ENCODE measurements around the gene ADAMTS16. TPM values are rescaled to one million over a fixed set of nuclear protein-coding genes. Genes with fewer than 3 reads are reported as not detected.

The ADAMTS16 gene
- total and polyA plus RNA-seq, 5 experiments from 2014 or later, result not detected

- POLR2A ChIA-PET, result no interaction called here
Observed at GRCh38 chr5:5149154-5149553, 9.0 kb downstream of the ADAMTS16 start.

GRCh38 chr5:5150667-5151066 lies 10.5 kb downstream of the ADAMTS16 start:
- Mint-ChIP-seq H3K9me3 (peaks cover 0 to 8% (median 3%) of the 10 kb centered on the region in 9 donors), H3K4me3 (no peak overlapping the region), H3K27ac (no peak overlapping the region), H3K4me1 (peaks cover 0 to 9% (median 1%) of the 10 kb centered on the region in 4 donors), H3K27me3 (peaks cover 0 to 9% (median 2%) of the 10 kb centered on the region in 5 donors), H3K36me3 (peaks cover 0 to 4% (median 0%) of the 10 kb centered on the region in 3 donors)
- ATAC-seq (no peak), DNase-seq (no peak)
- POLR2A ChIA-PET, result no interaction called here

More at GRCh38 chr5:5149154-5149553, 9.0 kb downstream of the ADAMTS16 start:
- peaks cover 0 to 4% (median 0%) of the 10 kb centered on the region in 3 donors for H3K36me3 Mint-ChIP-seq
- ATAC-seq (no peak), DNase-seq (no peak)
- no peak overlapping the region for H3K4me3 Mint-ChIP-seq
- no peak overlapping the region for H3K27ac Mint-ChIP-seq
- no peaks in the 10 kb centered on the region for H3K4me1 Mint-ChIP-seq
- H3K9me3 Mint-ChIP-seq, result peaks cover 0 to 5% (median 3%) of the 10 kb centered on the region in 9 donors
- peaks cover 0 to 9% (median 2%) of the 10 kb centered on the region in 5 donors for H3K27me3 Mint-ChIP-seq

- Mint-ChIP-seq H3K27ac (no peak overlapping the region), H3K4me1 (peaks cover 0 to 13% (median 3%) of the 10 kb centered on the region in 4 donors), H3K4me3 (no peak overlapping the region), H3K27me3 (peaks cover 0 to 9% (median 0%) of the 10 kb centered on the region in 5 donors), H3K9me3 (peaks cover 0 to 12% (median 3%) of the 10 kb centered on the region in 9 donors), H3K36me3 (peaks cover 0 to 4% (median 0%) of the 10 kb centered on the region in 3 donors)
- ATAC-seq, result no peak
- DNase-seq, result no peak
- POLR2A ChIA-PET, result no interaction called here
Observed at GRCh38 chr5:5154733-5155132, 14.6 kb downstream of the ADAMTS16 start.

DNA sequence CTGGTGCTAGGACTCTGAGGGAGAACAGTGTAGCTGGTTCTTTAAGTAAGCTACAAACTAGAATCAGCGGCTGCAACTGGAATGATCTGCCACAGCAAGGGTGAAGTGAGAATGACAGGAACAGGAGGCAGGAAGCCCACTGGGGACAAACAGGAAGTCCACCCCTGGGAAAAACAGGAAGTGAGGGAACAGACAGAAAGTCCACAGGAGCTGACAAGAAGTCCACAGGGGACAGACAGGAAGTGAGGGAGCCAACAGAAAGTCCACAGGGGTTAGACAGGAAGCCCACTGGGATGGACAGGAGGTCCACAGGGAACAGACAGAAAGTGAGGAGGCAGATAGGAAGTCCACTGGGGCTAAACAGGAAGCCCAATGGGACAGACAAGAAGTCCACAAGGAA lies 15.5 kb downstream of the ADAMTS16 start:
- Mint-ChIP-seq H3K4me3 (no peak overlapping the region), H3K36me3 (peaks cover 0 to 4% (median 0%) of the 10 kb centered on the region in 3 donors), H3K4me1 (peaks cover 0 to 13% (median 3%) of the 10 kb centered on the region in 4 donors), H3K27me3 (peaks cover 0 to 9% (median 0%) of the 10 kb centered on the region in 5 donors), H3K9me3 (peaks cover 0 to 12% (median 3%) of the 10 kb centered on the region in 9 donors), H3K27ac (no peak overlapping the region)
- no peak for DNase-seq
- POLR2A ChIA-PET, result no interaction called here
- ATAC-seq, result no peak

GRCh38 chr5:5156471-5157082 lies 16.4 kb downstream of the ADAMTS16 start:
- Mint-ChIP-seq H3K4me1 (peaks cover 0 to 13% (median 3%) of the 10 kb centered on the region in 4 donors), H3K27ac (no peak overlapping the region), H3K36me3 (no peaks in the 10 kb centered on the region), H3K9me3 (peaks cover 0 to 12% (median 0%) of the 10 kb centered on the region in 9 donors), H3K4me3 (no peak overlapping the region), H3K27me3 (peaks cover 0 to 9% (median 0%) of the 10 kb centered on the region in 5 donors)
- POLR2A ChIA-PET, result no interaction called here
- no peak for DNase-seq
- ATAC-seq, result no peak

GRCh38 chr5:5158472-5158895 lies 18.4 kb downstream of the ADAMTS16 start:
- peaks cover 0 to 10% (median 0%) of the 10 kb centered on the region in 9 donors for H3K9me3 Mint-ChIP-seq
- no peak for DNase-seq
- POLR2A ChIA-PET, result no interaction called here
- H3K27ac Mint-ChIP-seq, result no peak overlapping the region
- peaks cover 0 to 13% (median under 1%) of the 10 kb centered on the region in 5 donors for H3K27me3 Mint-ChIP-seq
- no peaks in the 10 kb centered on the region for H3K36me3 Mint-ChIP-seq
- ATAC-seq, result no peak
- H3K4me1 Mint-ChIP-seq, result peaks cover 0 to 13% (median 3%) of the 10 kb centered on the region in 4 donors
- no peak overlapping the region for H3K4me3 Mint-ChIP-seq

GRCh38 chr5:5159282-5160103 lies 19.4 kb downstream of the ADAMTS16 start:
- H3K27ac Mint-ChIP-seq, result no peak overlapping the region
- no peak for DNase-seq
- peaks cover 0 to 10% (median 0%) of the 10 kb centered on the region in 9 donors for H3K9me3 Mint-ChIP-seq
- POLR2A ChIA-PET, result no interaction called here
- H3K27me3 Mint-ChIP-seq, result peaks cover 0 to 9% (median 1%) of the 10 kb centered on the region in 5 donors
- peaks cover 0 to 13% (median 3%) of the 10 kb centered on the region in 4 donors for H3K4me1 Mint-ChIP-seq
- ATAC-seq, result no peak
- no peaks in the 10 kb centered on the region for H3K36me3 Mint-ChIP-seq
- no peak overlapping the region for H3K4me3 Mint-ChIP-seq

GRCh38 chr5:5164163-5164562 lies 24.0 kb downstream of the ADAMTS16 start:
- POLR2A ChIA-PET, result no interaction called here
- DNase-seq (no peak), ATAC-seq (no peak)
- Mint-ChIP-seq H3K4me1 (no peaks in the 10 kb centered on the region), H3K27ac (no peak overlapping the region), H3K9me3 (no peaks in the 10 kb centered on the region), H3K36me3 (no peaks in the 10 kb centered on the region), H3K27me3 (peaks cover 0 to 10% (median 3%) of the 10 kb centered on the region in 5 donors), H3K4me3 (no peak overlapping the region)

- no peak for ATAC-seq
- no peak overlapping the region for H3K27ac Mint-ChIP-seq
Observed at GRCh38 chr5:5165541-5166002, 25.4 kb downstream of the ADAMTS16 start.

GRCh38 chr5:5169466-5169865 lies 29.3 kb downstream of the ADAMTS16 start:
- no peaks in the 10 kb centered on the region for H3K36me3 Mint-ChIP-seq
- ATAC-seq (no peak), DNase-seq (no peak)
- H3K27me3 Mint-ChIP-seq, result peaks cover 0 to 13% (median 6%) of the 10 kb centered on the region in 5 donors
- no peaks in the 10 kb centered on the region for H3K4me1 Mint-ChIP-seq
- POLR2A ChIA-PET, result no interaction called here
- H3K9me3 Mint-ChIP-seq, result peaks cover 0 to 9% (median 2%) of the 10 kb centered on the region in 9 donors
- no peak overlapping the region for H3K4me3 Mint-ChIP-seq
- H3K27ac Mint-ChIP-seq, result no peak overlapping the region

More at GRCh38 chr5:5165541-5166002, 25.4 kb downstream of the ADAMTS16 start:
- Mint-ChIP-seq H3K9me3 (peaks cover 0 to 3% (median 0%) of the 10 kb centered on the region in 9 donors), H3K4me1 (no peaks in the 10 kb centered on the region), H3K27me3 (peaks cover 0 to 10% (median 3%) of the 10 kb centered on the region in 5 donors), H3K4me3 (no peak overlapping the region), H3K36me3 (no peaks in the 10 kb centered on the region)
- no peak for DNase-seq
- POLR2A ChIA-PET, result no interaction called here

DNA sequence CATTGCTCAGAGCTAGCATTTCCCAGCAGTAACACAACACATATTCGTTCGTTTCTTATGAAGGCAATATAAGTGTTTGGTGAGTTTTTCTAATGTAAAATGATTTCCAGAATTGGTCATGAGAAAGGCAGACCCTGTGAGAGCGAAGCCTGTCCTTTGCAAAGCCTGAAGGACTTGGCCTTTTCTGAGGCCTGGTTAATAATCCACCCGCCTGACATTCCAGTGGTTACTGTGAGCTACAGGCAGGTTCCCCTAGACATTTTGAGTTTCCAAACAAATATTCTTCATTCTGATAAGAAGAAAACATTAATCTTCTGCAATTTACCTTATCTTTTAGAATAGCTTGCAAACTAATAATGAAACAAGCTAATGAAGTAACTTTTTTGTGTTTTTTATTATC lies 38.0 kb downstream of the ADAMTS16 start:
- Mint-ChIP-seq H3K36me3 (no peaks in the 10 kb centered on the region), H3K9me3 (peaks cover 0 to 10% (median 3%) of the 10 kb centered on the region in 9 donors), H3K4me3 (no peak overlapping the region), H3K4me1 (peaks cover 0 to 6% (median 4%) of the 10 kb centered on the region in 4 donors), H3K27me3 (peaks cover 5 to 59% (median 30%) of the 10 kb centered on the region in 5 donors), H3K27ac (no peak overlapping the region)
- POLR2A ChIA-PET, result no interaction called here
- ATAC-seq (no peak), DNase-seq (no peak)

GRCh38 chr5:5178580-5178979 lies 38.5 kb downstream of the ADAMTS16 start:
- no peaks in the 10 kb centered on the region for H3K36me3 Mint-ChIP-seq
- H3K9me3 Mint-ChIP-seq, result peaks cover 0 to 10% (median 3%) of the 10 kb centered on the region in 9 donors
- no peak for DNase-seq
- peaks cover 0 to 10% (median 6%) of the 10 kb centered on the region in 4 donors for H3K4me1 Mint-ChIP-seq
- no peak overlapping the region for H3K27ac Mint-ChIP-seq
- H3K4me3 Mint-ChIP-seq, result no peak overlapping the region
- POLR2A ChIA-PET, result no interaction called here
- no peak for ATAC-seq
- H3K27me3 Mint-ChIP-seq, result peaks cover 6 to 64% (median 28%) of the 10 kb centered on the region in 5 donors

DNA sequence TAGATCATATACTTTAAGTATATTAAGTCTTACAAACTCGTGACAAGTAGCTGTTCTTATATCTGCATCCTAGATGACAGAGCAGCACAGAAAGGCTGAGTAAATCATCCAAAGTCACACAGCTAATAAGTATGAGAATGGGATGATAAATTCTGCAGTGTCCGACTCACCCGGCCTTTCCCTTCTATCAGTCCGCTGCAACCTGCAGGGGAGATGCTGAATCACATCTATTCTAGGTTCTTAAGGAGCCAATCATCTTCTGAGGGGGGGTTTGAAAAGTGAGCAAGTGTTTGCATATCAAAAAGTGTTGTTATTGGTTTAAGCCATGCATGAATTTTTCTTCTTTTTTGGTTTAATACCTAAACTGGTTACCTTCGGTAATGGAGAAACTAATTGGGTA lies 38.9 kb downstream of the ADAMTS16 start:
- H3K4me3 Mint-ChIP-seq, result no peak overlapping the region
- peaks cover 0 to 12% (median 7%) of the 10 kb centered on the region in 4 donors for H3K4me1 Mint-ChIP-seq
- POLR2A ChIA-PET, result no interaction called here
- ATAC-seq (no peak), DNase-seq (no peak)
- no peak overlapping the region for H3K27ac Mint-ChIP-seq
- H3K36me3 Mint-ChIP-seq, result no peaks in the 10 kb centered on the region
- peaks cover 7 to 64% (median 27%) of the 10 kb centered on the region in 5 donors for H3K27me3 Mint-ChIP-seq
- H3K9me3 Mint-ChIP-seq, result peaks cover 0 to 9% (median 2%) of the 10 kb centered on the region in 9 donors

Measured in naive thymus-derived CD8-positive, alpha-beta T cell (primary cell).